ENCODE data around the gene SH3RF1.

Gene SH3RF1

GRCh38 chr4:169209388-169209883 lies 61.3 kb downstream of the SH3RF1 start:
- H3K36me3 ChIP-seq (replicated peaks; ENCODE audit: low read depth, low read length), result no peaks in the 10 kb centered on the region
- H3K4me3 ChIP-seq (ENCODE audit: low read length), result no peak overlapping the region
- H3K9me3 ChIP-seq (ENCODE audit: insufficient read depth, low read length), result no peaks in the 10 kb centered on the region
- H3K27ac ChIP-seq (ENCODE audit: low read length), result no peak overlapping the region
- H3K9ac ChIP-seq (ENCODE audit: low read length), result no peak overlapping the region
- H3K4me2 ChIP-seq (ENCODE audit: low read length), result no peak overlapping the region
- H3K27me3 ChIP-seq (ENCODE audit: low read depth, low read length), result no peaks in the 10 kb centered on the region
- H2AFZ ChIP-seq (ENCODE audit: low read depth, low read length), result no peak overlapping the region
- no peak for TF ChIP-seq EZH2phosphoT487 (IDR thresholded peaks at IDR 0.05; ENCODE audit: low read depth)
- TF ChIP-seq CTCF (IDR thresholded peaks at IDR 0.05; ENCODE audit: low read depth, low read length), result no peak
- no peaks in the 10 kb centered on the region for H4K20me1 ChIP-seq (ENCODE audit: insufficient read depth, low read length)
- H3K4me1 ChIP-seq (ENCODE audit: low read length), result peaks cover 17% of the 10 kb centered on the region
- H3K79me2 ChIP-seq (ENCODE audit: low read length), result no peaks in the 10 kb centered on the region

- no peak overlapping the region for H3K27ac ChIP-seq (ENCODE audit: low read length)
- no peak overlapping the region for H3K4me2 ChIP-seq (ENCODE audit: low read length)
- H3K9me3 ChIP-seq (ENCODE audit: insufficient read depth, low read length), result no peaks in the 10 kb centered on the region
- H3K36me3 ChIP-seq (replicated peaks; ENCODE audit: low read depth, low read length), result no peaks in the 10 kb centered on the region
- no peaks in the 10 kb centered on the region for H4K20me1 ChIP-seq (ENCODE audit: insufficient read depth, low read length)
- H3K9ac ChIP-seq (ENCODE audit: low read length), result no peak overlapping the region
- no peaks in the 10 kb centered on the region for H3K79me2 ChIP-seq (ENCODE audit: low read length)
- no peak overlapping the region for H3K4me3 ChIP-seq (ENCODE audit: low read length)
- H3K4me1 ChIP-seq (ENCODE audit: low read length), result peaks cover 17% of the 10 kb centered on the region
- H3K27me3 ChIP-seq (ENCODE audit: low read depth, low read length), result no peaks in the 10 kb centered on the region
- no peak overlapping the region for H2AFZ ChIP-seq (ENCODE audit: low read depth, low read length)
- TF ChIP-seq CTCF (IDR thresholded peaks at IDR 0.05; ENCODE audit: low read depth, low read length) (no peak), EZH2phosphoT487 (IDR thresholded peaks at IDR 0.05; ENCODE audit: low read depth) (no peak)
These were observed 62.2 kb downstream of the SH3RF1 start for GRCh38 chr4:169208516-169208915.

- no peak for TF ChIP-seq CTCF (IDR thresholded peaks at IDR 0.05; ENCODE audit: low read depth, low read length)
- TF ChIP-seq EZH2phosphoT487 (IDR thresholded peaks at IDR 0.05; ENCODE audit: low read depth), result no peak
- Histone ChIP-seq H3K79me2 (ENCODE audit: low read length) (no peaks in the 10 kb centered on the region), H3K4me3 (ENCODE audit: low read length) (no peak overlapping the region)
These were observed 62.7 kb downstream of the SH3RF1 start for GRCh38 chr4:169208090-169208455.

GRCh38 chr4:169207436-169208089 lies 63.2 kb downstream of the SH3RF1 start:
- Histone ChIP-seq H3K27me3 (ENCODE audit: low read depth, low read length) (no peaks in the 10 kb centered on the region), H4K20me1 (ENCODE audit: insufficient read depth, low read length) (no peaks in the 10 kb centered on the region), H3K4me2 (ENCODE audit: low read length) (no peak overlapping the region), H3K4me3 (ENCODE audit: low read length) (no peak overlapping the region), H3K36me3 (replicated peaks; ENCODE audit: low read depth, low read length) (no peaks in the 10 kb centered on the region), H3K79me2 (ENCODE audit: low read length) (no peaks in the 10 kb centered on the region), H3K4me1 (ENCODE audit: low read length) (peaks cover 17% of the 10 kb centered on the region), H3K9ac (ENCODE audit: low read length) (no peak overlapping the region), H2AFZ (ENCODE audit: low read depth, low read length) (no peak overlapping the region), H3K27ac (ENCODE audit: low read length) (no peak overlapping the region), H3K9me3 (ENCODE audit: insufficient read depth, low read length) (no peaks in the 10 kb centered on the region)
- TF ChIP-seq EZH2phosphoT487 (IDR thresholded peaks at IDR 0.05; ENCODE audit: low read depth), result no peak
- no peak for TF ChIP-seq CTCF (IDR thresholded peaks at IDR 0.05; ENCODE audit: low read depth, low read length)

More at GRCh38 chr4:169208090-169208455, 62.7 kb downstream of the SH3RF1 start:
- H4K20me1 ChIP-seq (ENCODE audit: insufficient read depth, low read length), result no peaks in the 10 kb centered on the region
- H3K4me2 ChIP-seq (ENCODE audit: low read length), result no peak overlapping the region
- no peak overlapping the region for H2AFZ ChIP-seq (ENCODE audit: low read depth, low read length)
- no peak overlapping the region for H3K27ac ChIP-seq (ENCODE audit: low read length)
- no peaks in the 10 kb centered on the region for H3K9me3 ChIP-seq (ENCODE audit: insufficient read depth, low read length)
- peaks cover 17% of the 10 kb centered on the region for H3K4me1 ChIP-seq (ENCODE audit: low read length)
- H3K27me3 ChIP-seq (ENCODE audit: low read depth, low read length), result no peaks in the 10 kb centered on the region
- no peaks in the 10 kb centered on the region for H3K36me3 ChIP-seq (replicated peaks; ENCODE audit: low read depth, low read length)
- no peak overlapping the region for H3K9ac ChIP-seq (ENCODE audit: low read length)
